ENCODE data around the gene CCDC185.

DNA sequence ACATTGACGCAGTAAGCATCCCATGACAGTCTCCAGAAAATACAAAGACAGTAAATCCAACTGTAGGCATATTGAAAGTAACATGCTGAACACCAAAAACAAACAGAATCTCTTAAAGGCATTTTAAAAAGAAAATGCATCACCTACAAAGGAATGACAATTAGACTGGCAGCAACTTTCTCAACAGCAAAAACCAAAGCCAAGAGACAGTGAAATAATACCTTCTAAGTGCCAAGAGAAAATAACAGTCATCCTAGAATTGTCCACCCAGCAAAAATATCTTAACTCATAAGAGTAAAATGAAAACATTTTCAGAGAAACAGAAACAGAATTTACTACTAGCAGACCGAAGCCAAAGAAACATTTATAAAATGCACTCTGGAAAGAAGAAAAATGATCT is 20.0 kb downstream of the CCDC185 start:
- TF ChIP-seq POLR2A (IDR thresholded peaks at IDR 0.05) (no peak), CTCF (IDR thresholded peaks at IDR 0.05 in 8 of 11, conservative IDR thresholded peaks at IDR 0.05 in 3 of 11) (no peak)
